Measurements from ENCODE around the gene CCDC167. TPM values are rescaled to one million over a fixed set of nuclear protein-coding genes. Genes with fewer than 3 reads are reported as not detected.

The CCDC167 gene
- total RNA-seq, 4 donors from 2014 or later = 9.4 to 50.7 (median 25.8) TPM

DNA sequence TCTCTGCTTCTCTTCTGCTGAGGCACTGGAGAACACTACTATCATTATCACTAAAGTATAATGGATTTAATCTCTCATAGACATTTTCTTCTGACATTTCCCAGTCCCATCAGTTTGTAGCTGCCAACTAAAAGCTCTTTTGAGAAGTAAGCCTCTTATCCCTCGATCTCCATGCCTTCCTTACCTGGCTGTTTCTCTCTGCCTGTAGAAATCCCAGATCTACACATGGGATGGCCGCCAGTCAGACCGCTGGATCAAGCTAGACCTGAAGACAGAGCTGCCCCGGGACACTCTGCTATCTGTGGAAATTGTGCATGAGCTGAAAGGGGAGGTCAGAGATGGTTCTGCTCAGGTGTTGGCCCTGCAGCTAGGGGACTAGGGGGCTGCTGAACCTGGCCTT is 25.4 kb downstream of the CCDC167 start:
- Histone ChIP-seq H3K27me3 (no peaks in the 10 kb centered on the region), H3K9me3 (no peaks in the 10 kb centered on the region), H3K27ac (no peak overlapping the region), H3K4me1 (peaks cover 0 to 3% (median 0%) of the 10 kb centered on the region in 4 donors), H3K36me3 (peaks cover 0 to 96% (median 34%) of the 10 kb centered on the region in 3 donors), H3K4me3 (no peak overlapping the region)
- DNase-seq (ENCODE audit: low spot score in 2 of 2) = no peak
- WGBS, 2 donors = 93 to 98% methylated on average over 4 of the region's 4 CpGs
- TF ChIP-seq, protein P1, sequence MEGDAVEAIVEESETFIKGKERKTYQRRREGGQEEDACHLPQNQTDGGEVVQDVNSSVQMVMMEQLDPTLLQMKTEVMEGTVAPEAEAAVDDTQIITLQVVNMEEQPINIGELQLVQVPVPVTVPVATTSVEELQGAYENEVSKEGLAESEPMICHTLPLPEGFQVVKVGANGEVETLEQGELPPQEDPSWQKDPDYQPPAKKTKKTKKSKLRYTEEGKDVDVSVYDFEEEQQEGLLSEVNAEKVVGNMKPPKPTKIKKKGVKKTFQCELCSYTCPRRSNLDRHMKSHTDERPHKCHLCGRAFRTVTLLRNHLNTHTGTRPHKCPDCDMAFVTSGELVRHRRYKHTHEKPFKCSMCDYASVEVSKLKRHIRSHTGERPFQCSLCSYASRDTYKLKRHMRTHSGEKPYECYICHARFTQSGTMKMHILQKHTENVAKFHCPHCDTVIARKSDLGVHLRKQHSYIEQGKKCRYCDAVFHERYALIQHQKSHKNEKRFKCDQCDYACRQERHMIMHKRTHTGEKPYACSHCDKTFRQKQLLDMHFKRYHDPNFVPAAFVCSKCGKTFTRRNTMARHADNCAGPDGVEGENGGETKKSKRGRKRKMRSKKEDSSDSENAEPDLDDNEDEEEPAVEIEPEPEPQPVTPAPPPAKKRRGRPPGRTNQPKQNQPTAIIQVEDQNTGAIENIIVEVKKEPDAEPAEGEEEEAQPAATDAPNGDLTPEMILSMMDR (IDR thresholded peaks at IDR 0.05) = no peak

DNA sequence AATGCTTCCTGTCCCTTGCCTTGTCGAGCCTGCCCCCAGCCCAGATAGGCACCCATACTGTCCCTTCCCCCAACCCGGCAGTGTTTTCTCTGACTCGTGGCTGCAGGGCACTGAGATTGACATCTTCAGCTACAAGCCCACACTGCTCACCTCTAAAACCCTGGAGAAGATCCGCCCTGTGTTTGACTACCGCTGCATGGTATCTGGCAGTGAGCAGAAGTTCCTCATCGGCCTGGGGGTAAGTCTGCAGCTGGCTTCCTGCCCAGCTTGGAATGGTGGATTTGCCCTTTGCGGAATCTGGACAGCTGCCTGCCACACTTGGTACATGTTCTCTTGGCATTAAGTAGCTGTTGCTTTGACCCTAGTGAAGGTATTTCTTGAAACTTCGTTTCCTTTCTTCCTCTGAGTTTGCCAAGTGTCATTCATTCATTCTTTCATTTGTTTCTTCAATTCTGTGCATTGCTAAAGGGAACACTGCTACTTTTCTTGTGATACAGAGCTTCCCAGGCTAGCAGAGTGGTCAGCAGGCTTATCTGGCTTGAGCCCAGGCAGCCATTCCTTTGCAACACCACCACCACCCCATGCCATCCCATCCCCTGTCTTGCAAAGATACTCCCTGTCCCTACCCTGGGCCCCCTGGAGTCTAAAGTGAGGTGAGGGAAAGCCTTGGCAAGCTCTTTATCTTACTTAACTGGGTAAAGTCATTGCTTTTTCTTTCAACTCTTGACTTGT is 26.2 kb downstream of the CCDC167 start:
- Histone ChIP-seq H3K4me3 (no peak overlapping the region), H3K36me3 (peaks cover 0 to 94% (median 34%) of the 10 kb centered on the region in 3 donors), H3K27me3 (no peaks in the 10 kb centered on the region), H3K27ac (no peak overlapping the region), H3K4me1 (peaks cover 0 to 3% (median 0%) of the 10 kb centered on the region in 4 donors), H3K9me3 (no peaks in the 10 kb centered on the region)
- no peak for TF ChIP-seq EP300 (IDR thresholded peaks at IDR 0.05)
- TF ChIP-seq POLR2A (IDR thresholded peaks at IDR 0.05) = no peak
- TF ChIP-seq, protein P1 (IDR thresholded peaks at IDR 0.05) = no peak
- 54 to 69% methylated on average over 8 of the region's 8 CpGs for WGBS, 2 donors
- DNase-seq (ENCODE audit: low spot score in 2 of 2) = no peak

DNA sequence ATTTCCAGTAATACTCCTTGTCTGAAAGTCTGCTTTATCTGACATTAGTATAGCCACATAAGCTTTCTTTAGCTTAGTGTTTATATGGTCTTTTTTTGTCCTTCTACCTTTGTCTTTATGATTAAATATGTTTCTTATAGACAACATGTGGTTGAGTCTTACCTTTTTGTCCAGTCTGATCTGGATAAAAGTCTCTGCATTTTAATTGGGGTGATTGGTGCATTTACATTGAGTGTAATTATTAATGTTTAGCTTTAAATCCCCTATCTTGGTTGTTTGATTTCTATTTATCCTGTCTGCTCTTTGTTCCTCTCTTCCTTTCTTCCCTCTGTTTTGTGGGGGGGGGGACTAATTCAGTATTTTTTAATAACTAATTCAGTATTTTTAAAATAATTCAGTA is 32.0 kb downstream of the CCDC167 start:
- no peak overlapping the region for H3K4me3 ChIP-seq
- no peaks in the 10 kb centered on the region for H3K27me3 ChIP-seq
- TF ChIP-seq POLR2A (IDR thresholded peaks at IDR 0.05) (no peak), EP300 (IDR thresholded peaks at IDR 0.05) (no peak)
- TF ChIP-seq, protein P1 (IDR thresholded peaks at IDR 0.05) = no peak
- no peak overlapping the region for H3K27ac ChIP-seq
- DNase-seq (ENCODE audit: low spot score in 2 of 2) = no peak
- H3K4me1 ChIP-seq = no peaks in the 10 kb centered on the region
- peaks cover 0 to 94% (median 19%) of the 10 kb centered on the region in 3 donors for H3K36me3 ChIP-seq
- peaks cover 0 to 24% (median 12%) of the 10 kb centered on the region in 4 donors for H3K9me3 ChIP-seq

DNA sequence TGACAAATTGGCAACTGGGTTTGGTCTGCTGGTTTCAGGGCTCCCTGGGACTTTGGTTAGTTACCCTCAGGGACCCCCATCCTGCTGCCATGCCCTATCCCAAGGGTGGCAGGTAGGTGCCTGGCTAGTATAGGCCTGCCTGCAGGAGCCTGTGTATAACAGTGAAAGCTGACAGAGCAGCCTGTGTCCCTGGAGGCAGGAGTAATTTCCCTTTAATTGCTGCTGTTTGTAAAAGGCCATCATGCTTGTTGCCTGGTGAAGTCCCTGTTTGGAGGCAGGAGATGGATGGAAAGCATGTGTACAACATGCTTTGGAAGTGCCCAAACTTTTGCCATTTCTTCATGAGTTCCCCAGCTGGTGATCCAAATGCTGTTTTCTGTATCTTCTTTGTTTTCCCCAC is 36.6 kb downstream of the CCDC167 start:
- no peak for DNase-seq (ENCODE audit: low spot score in 2 of 2)
- Histone ChIP-seq H3K4me1 (no peaks in the 10 kb centered on the region), H3K27ac (no peak overlapping the region), H3K27me3 (no peaks in the 10 kb centered on the region), H3K36me3 (peaks cover 0 to 100% (median 23%) of the 10 kb centered on the region in 3 donors), H3K9me3 (peaks cover 0 to 22% (median 10%) of the 10 kb centered on the region in 4 donors), H3K4me3 (no peak overlapping the region)
- TF ChIP-seq EP300 (IDR thresholded peaks at IDR 0.05) (no peak), POLR2A (IDR thresholded peaks at IDR 0.05) (no peak)
- TF ChIP-seq, protein P1 (IDR thresholded peaks at IDR 0.05) = no peak

DNA sequence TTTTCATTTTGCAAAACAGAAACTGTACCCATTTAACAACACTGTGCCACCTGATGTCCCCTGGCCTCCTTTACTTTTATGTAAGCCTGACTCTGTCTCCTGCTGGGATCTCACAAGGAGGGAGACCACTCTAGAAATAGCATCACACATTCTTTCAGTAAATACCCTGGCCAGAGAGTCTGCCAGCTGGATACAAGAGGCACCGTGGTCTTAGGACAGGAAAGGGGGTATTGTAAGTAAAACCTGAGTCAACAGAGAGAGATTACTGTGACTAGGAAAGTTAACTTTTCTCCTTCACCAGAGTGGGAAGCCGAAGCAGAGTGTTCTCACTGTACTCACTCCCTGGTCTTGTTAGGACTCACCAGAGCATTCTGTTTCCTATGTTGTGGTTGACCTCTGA is 38.9 kb downstream of the CCDC167 start:
- DNase-seq (ENCODE audit: low spot score in 2 of 2) = no peak
- TF ChIP-seq POLR2A (IDR thresholded peaks at IDR 0.05) (no peak), EP300 (IDR thresholded peaks at IDR 0.05) (no peak)
- TF ChIP-seq, protein P1 (IDR thresholded peaks at IDR 0.05) = no peak
- Histone ChIP-seq H3K36me3 (peaks cover 0 to 95% (median 23%) of the 10 kb centered on the region in 3 donors), H3K9me3 (no peaks in the 10 kb centered on the region), H3K4me3 (no peak overlapping the region), H3K4me1 (no peaks in the 10 kb centered on the region), H3K27ac (no peak overlapping the region), H3K27me3 (no peaks in the 10 kb centered on the region)
- 64 to 83% methylated on average over 2 of the region's 2 CpGs for WGBS, 2 donors
